Osteoblast (primary cell): ENCODE data around the gene DNAJB9. TPM values are rescaled to one million over a fixed set of nuclear protein-coding genes. Genes with fewer than 3 reads are reported as not detected.

Experiments used
- DNase-seq: peaks from one replicate; pipeline ENCODE4 v3.0.0; 2011; ENCODE audit warnings: low spot score, mixed read lengths; ENCODE audit not compliant: insufficient read length; ENCODE audit errors: missing footprints
- H2AFZ ChIP-seq: 2 replicates; pipeline ENCODE4 v1.6.0; 2011; ENCODE audit warnings: mild to moderate bottlenecking, low read length
- H3K27ac ChIP-seq: 2 replicates; pipeline ENCODE4 v1.5.1; 2011; ENCODE audit warnings: mild to moderate bottlenecking, low read depth, low read length, moderate library complexity
- H3K27me3 ChIP-seq: 2 replicates; pipeline ENCODE4 v1.6.0; 2012; ENCODE audit warnings: mild to moderate bottlenecking, control low read depth, inconsistent platforms, low read length, moderate library complexity; ENCODE audit not compliant: insufficient read depth
- H3K36me3 ChIP-seq: 2 replicates; pipeline ENCODE4 v1.5.1; 2011; ENCODE audit warnings: mild to moderate bottlenecking, low read length, control low read depth, moderate library complexity; ENCODE audit not compliant: insufficient read depth
- H3K4me1 ChIP-seq: 2 replicates; pipeline ENCODE4 v1.5.1; 2011; ENCODE audit warnings: mild to moderate bottlenecking, low read length, control low read depth, moderate library complexity; ENCODE audit not compliant: insufficient read depth
- H3K4me2 ChIP-seq: 2 replicates; pipeline ENCODE4 v1.6.0; 2011; ENCODE audit warnings: mild to moderate bottlenecking, low read length; ENCODE audit not compliant: insufficient read depth
- H3K4me3 ChIP-seq: fragments of 200-600 bp; sonication (generic); 3 replicates; pipeline ENCODE4 v1.5.1; 2012; ENCODE audit warnings: mild to moderate bottlenecking, low read length, inconsistent platforms; ENCODE audit not compliant: insufficient read depth
- H3K79me2 ChIP-seq: 2 replicates; pipeline ENCODE4 v1.6.0; 2012; ENCODE audit warnings: mild to moderate bottlenecking, low read length, control low read depth, inconsistent platforms; ENCODE audit not compliant: insufficient read depth
- H3K9me3 ChIP-seq: 2 replicates; pipeline ENCODE4 v1.5.1; 2011; ENCODE audit warnings: low read depth, low read length, control low read depth
- H4K20me1 ChIP-seq: 2 replicates; pipeline ENCODE4 v1.6.0; 2012; ENCODE audit warnings: mild to moderate bottlenecking, low read length, control low read depth; ENCODE audit not compliant: insufficient read depth
- CTCF ChIP-seq: IDR thresholded peaks from 2 replicates; pipeline ENCODE4 v1.5.1; 2011; ENCODE audit warnings: mild to moderate bottlenecking, low read depth, low read length, moderate library complexity; ENCODE audit errors: extremely low read depth
- total RNA-seq: library from RNA; depleted of rRNA; stranded (reverse); fragments of >200 nt; gene quantifications from 2 replicates; pipeline ENCODE4 v1.2.3, GENCODE V29; 2012

Gene DNAJB9
- total RNA-seq, 1 donor, result 24.6 TPM

DNA sequence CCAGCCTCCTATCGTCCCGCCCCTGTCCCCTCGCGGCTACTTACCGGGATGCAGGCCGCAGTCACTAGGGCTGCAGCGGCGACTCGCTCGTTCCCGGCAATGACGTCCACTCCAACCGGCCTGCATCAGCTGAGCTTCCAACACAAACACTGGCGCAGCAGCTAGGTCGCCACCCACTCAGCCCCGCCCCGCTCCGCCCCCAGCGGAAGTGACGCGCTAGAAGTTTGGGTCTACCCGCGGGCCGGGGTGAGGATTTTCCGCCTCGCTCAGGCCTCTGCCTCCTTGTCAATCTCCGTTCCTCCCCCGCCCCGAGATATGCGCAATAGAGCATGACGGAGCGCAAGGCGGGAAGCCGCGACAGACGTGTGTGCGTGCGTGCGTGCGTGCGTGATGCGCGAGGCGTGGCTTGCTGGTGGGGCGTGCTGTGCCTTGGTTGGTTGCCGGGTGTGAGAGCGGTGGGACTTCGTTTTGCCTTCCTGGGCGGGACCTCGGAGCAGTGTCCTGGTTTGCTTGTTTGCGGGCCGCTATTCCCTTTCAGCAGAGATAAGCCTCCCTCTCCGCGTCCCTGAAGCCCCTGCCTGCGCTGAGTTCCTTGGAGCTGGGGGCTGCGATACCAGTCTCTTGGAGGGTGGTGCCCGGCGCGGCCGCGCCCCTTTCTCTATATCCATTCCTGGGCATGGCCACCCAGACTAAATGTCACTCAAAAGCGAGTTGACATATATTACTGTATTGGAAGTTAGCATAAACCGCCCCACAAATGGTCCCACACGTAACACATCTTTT, 43.5 kb upstream of the DNAJB9 start, which contains the start of gene PNPLA8:
Gene PNPLA8, minus strand, starts transcription at position 151 of the 783 bp plus-strand sequence. CDS start 10,644 bp downstream, outside the sequence.
- DNase-seq, result peak; percentile 96
- Histone ChIP-seq H3K4me3 (peak within 1 kb of the TSS; percentile 86), H3K4me1 (peaks cover 13% of the 10 kb centered on the region), H3K27me3 (no peaks in the 10 kb centered on the region), H3K36me3 (no peaks in the 10 kb centered on the region), H2AFZ (peak within 1 kb of the TSS; percentile 96), H3K9me3 (no peaks in the 10 kb centered on the region), H3K4me2 (peak within 1 kb of the TSS; percentile 93), H3K79me2 (peaks cover 37% of the 10 kb centered on the region), H3K27ac (peak within 1 kb of the TSS; percentile 99), H4K20me1 (peaks cover 2% of the 10 kb centered on the region)
- TF ChIP-seq CTCF, result no peak

DNA sequence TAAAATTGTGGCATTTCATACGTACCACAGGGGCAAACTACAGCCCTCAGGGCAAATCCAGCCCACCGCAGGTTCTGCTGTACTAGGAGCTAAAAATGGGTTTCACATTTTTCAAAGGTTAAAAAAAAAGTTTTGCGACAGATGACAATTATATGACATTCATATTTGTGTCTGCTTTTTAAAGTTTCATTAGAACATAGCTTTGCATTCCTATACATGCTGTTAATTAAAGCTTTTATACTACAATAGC, 43.0 kb upstream of the DNAJB9 start:
- no peaks in the 10 kb centered on the region for H4K20me1 ChIP-seq
- peak overlapping the region; percentile 85 for H3K4me2 ChIP-seq
- peak overlapping the region; percentile 86 for H3K4me3 ChIP-seq
- H3K79me2 ChIP-seq, result peaks cover 32% of the 10 kb centered on the region
- H2AFZ ChIP-seq, result peak overlapping the region; percentile 96
- H3K36me3 ChIP-seq, result no peaks in the 10 kb centered on the region
- no peaks in the 10 kb centered on the region for H3K9me3 ChIP-seq
- peaks cover 13% of the 10 kb centered on the region for H3K4me1 ChIP-seq
- DNase-seq, result no peak
- H3K27me3 ChIP-seq, result no peaks in the 10 kb centered on the region
- TF ChIP-seq CTCF, result no peak
- peak overlapping the region; percentile 99 for H3K27ac ChIP-seq

- H3K27ac ChIP-seq, result no peak overlapping the region
- no peaks in the 10 kb centered on the region for H4K20me1 ChIP-seq
- no peaks in the 10 kb centered on the region for H3K9me3 ChIP-seq
- H3K36me3 ChIP-seq, result no peaks in the 10 kb centered on the region
- no peak overlapping the region for H3K4me3 ChIP-seq
- peaks cover 13% of the 10 kb centered on the region for H3K4me1 ChIP-seq
- no peak overlapping the region for H2AFZ ChIP-seq
- peaks cover 16% of the 10 kb centered on the region for H3K79me2 ChIP-seq
- DNase-seq, result peak; percentile 10
- H3K4me2 ChIP-seq, result no peak overlapping the region
- no peak for TF ChIP-seq CTCF
- H3K27me3 ChIP-seq, result no peaks in the 10 kb centered on the region
These were observed 41.4 kb upstream of the DNAJB9 start for GRCh38 chr7:108528183-108528712.

DNA sequence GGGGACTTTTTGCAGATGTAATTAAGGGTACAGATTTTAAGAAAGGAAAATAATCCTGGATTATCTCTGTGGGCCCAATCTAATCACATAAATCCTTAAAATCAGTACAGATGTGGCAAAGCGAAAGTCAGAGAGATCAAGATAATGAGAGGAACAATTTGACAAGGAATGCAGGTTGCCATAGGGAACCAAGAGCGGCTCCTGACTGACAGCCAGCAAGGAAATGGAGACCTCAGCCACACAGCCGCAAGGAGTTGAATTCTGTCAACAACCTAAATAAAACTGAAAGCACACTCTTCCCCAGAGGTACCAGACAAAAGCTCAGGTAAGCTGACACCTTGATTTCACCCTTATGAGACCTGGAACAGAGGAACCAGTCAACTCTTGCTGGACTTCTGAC, 40.3 kb upstream of the DNAJB9 start:
- no peak overlapping the region for H3K4me2 ChIP-seq
- peaks cover 10% of the 10 kb centered on the region for H3K4me1 ChIP-seq
- H3K9me3 ChIP-seq, result no peaks in the 10 kb centered on the region
- no peak overlapping the region for H2AFZ ChIP-seq
- H3K27me3 ChIP-seq, result no peaks in the 10 kb centered on the region
- no peaks in the 10 kb centered on the region for H3K36me3 ChIP-seq
- H3K4me3 ChIP-seq, result no peak overlapping the region
- H3K27ac ChIP-seq, result no peak overlapping the region
- H3K79me2 ChIP-seq, result peaks cover 5% of the 10 kb centered on the region
- TF ChIP-seq CTCF, result no peak
- H4K20me1 ChIP-seq, result no peaks in the 10 kb centered on the region
- no peak for DNase-seq
